ENCODE measurements around the gene PRELP.

Gene PRELP

GRCh38 chr1:203454986-203455471 lies 20.6 kb upstream of the PRELP start:
- H3K36me3 ChIP-seq (ENCODE audit: control insufficient read depth, insufficient read depth, low read length): no peaks in the 10 kb centered on the region
- no peak overlapping the region for H3K4me3 ChIP-seq (replicated peaks; ENCODE audit: low read depth, low read length)
- DNase-seq (ENCODE audit: extremely low read depth, insufficient read length): no peak
- H3K27me3 ChIP-seq (replicated peaks; ENCODE audit: control insufficient read depth, insufficient read depth, low read length): no peaks in the 10 kb centered on the region
- TF ChIP-seq, protein P1, sequence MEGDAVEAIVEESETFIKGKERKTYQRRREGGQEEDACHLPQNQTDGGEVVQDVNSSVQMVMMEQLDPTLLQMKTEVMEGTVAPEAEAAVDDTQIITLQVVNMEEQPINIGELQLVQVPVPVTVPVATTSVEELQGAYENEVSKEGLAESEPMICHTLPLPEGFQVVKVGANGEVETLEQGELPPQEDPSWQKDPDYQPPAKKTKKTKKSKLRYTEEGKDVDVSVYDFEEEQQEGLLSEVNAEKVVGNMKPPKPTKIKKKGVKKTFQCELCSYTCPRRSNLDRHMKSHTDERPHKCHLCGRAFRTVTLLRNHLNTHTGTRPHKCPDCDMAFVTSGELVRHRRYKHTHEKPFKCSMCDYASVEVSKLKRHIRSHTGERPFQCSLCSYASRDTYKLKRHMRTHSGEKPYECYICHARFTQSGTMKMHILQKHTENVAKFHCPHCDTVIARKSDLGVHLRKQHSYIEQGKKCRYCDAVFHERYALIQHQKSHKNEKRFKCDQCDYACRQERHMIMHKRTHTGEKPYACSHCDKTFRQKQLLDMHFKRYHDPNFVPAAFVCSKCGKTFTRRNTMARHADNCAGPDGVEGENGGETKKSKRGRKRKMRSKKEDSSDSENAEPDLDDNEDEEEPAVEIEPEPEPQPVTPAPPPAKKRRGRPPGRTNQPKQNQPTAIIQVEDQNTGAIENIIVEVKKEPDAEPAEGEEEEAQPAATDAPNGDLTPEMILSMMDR (IDR thresholded peaks at IDR 0.05; ENCODE audit: insufficient read depth, low read length, poor library complexity, severe bottlenecking): no peak

DNA sequence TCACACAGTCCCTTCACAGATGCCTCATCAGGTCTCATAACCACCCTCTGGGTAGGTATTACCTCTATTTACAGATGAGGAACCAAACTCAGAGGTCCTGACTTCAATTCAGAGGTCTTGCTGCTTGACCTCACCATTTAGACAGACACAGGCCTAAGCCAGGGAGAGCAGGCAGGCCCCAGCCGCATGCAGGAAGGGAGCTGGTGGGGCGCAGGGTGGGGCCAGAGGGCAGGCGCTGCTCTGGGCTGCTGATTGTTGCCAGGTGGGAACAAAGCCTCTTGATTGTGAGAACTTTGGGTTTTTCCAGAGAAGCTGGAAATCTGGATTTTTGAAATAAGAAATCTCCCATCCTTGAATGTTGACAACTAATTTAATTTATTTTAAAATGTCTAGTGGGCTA lies 19.9 kb upstream of the PRELP start:
- Histone ChIP-seq H3K27me3 (replicated peaks; ENCODE audit: control insufficient read depth, insufficient read depth, low read length) (no peaks in the 10 kb centered on the region), H3K4me3 (replicated peaks; ENCODE audit: low read depth, low read length) (no peak overlapping the region), H3K36me3 (ENCODE audit: control insufficient read depth, insufficient read depth, low read length) (no peaks in the 10 kb centered on the region)
- TF ChIP-seq, protein P1 (IDR thresholded peaks at IDR 0.05; ENCODE audit: insufficient read depth, low read length, poor library complexity, severe bottlenecking): no peak
- no peak for DNase-seq (ENCODE audit: extremely low read depth, insufficient read length)

DNA sequence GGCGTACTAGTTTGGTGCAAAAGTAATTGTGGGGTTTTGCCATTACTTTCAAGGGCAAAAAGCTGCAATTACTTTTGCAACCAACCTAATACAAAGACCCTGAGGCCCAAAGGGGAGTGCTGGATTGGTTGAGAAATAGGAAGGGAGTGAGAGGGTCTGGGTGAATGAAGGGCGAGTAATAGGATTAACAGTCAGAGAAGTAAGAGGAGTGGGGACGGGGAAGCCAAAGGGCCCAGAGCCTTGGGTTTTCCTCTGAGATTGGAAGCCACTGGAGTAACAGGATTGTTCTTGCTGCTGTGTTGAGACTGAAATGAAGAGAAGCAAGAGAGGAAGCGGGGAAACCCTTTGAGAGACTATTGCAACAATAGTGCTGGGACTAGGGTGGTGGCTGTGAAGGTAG lies 19.0 kb upstream of the PRELP start:
- Histone ChIP-seq H3K4me3 (replicated peaks; ENCODE audit: low read depth, low read length) (no peak overlapping the region), H3K36me3 (ENCODE audit: control insufficient read depth, insufficient read depth, low read length) (no peaks in the 10 kb centered on the region), H3K27me3 (replicated peaks; ENCODE audit: control insufficient read depth, insufficient read depth, low read length) (no peaks in the 10 kb centered on the region)
- DNase-seq (ENCODE audit: extremely low read depth, insufficient read length): no peak
- TF ChIP-seq, protein P1 (IDR thresholded peaks at IDR 0.05; ENCODE audit: insufficient read depth, low read length, poor library complexity, severe bottlenecking): no peak

DNA sequence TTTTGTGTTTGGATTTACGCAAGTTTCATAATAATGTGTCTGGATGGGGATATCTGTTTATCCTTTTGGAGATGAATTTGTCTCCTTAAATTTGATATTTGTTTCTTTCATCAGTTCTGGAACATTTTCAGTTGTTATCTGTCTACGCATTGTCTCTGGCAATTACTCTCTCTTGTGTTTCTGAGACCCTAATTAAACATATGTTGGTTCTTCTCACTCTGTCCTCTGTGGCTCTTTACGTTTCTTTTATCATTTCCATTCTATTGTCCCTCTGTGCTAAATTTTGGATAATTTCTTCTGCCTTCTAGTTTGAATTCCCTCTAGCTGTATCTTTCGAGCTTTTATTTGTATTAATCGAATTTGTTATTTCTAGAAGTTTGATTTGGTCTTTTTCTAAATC lies 17.5 kb upstream of the PRELP start:
- TF ChIP-seq, protein P1 (IDR thresholded peaks at IDR 0.05; ENCODE audit: insufficient read depth, low read length, poor library complexity, severe bottlenecking): no peak
- no peaks in the 10 kb centered on the region for H3K27me3 ChIP-seq (replicated peaks; ENCODE audit: control insufficient read depth, insufficient read depth, low read length)
- H3K4me3 ChIP-seq (replicated peaks; ENCODE audit: low read depth, low read length): no peak overlapping the region
- no peak for DNase-seq (ENCODE audit: extremely low read depth, insufficient read length)
- H3K36me3 ChIP-seq (ENCODE audit: control insufficient read depth, insufficient read depth, low read length): no peaks in the 10 kb centered on the region

GRCh38 chr1:203459671-203460201 lies 15.9 kb upstream of the PRELP start:
- Histone ChIP-seq H3K27me3 (replicated peaks; ENCODE audit: control insufficient read depth, insufficient read depth, low read length) (no peaks in the 10 kb centered on the region), H3K4me3 (replicated peaks; ENCODE audit: low read depth, low read length) (no peak overlapping the region), H3K36me3 (ENCODE audit: control insufficient read depth, insufficient read depth, low read length) (no peaks in the 10 kb centered on the region)
- DNase-seq (ENCODE audit: extremely low read depth, insufficient read length): no peak
- TF ChIP-seq, protein P1 (IDR thresholded peaks at IDR 0.05; ENCODE audit: insufficient read depth, low read length, poor library complexity, severe bottlenecking): no peak

DNA sequence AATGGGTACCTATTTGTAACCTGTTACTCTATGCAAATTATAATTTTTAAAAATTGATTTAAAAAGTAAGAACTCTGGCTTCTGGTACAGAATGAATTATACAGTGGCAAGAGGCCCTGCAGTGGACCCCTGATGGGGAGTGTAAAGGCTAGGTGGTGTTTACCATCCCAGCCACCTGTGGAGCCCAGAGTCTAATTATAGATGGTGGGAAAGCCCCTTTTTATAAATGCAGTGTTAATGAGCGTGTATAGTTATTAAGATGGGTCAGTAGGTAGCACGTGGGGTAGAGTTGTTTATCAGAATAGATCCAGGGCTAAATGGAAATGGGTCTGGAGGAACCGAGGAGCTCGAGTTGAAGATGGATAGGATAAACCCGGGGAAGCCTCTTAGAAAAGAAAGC lies 13.9 kb upstream of the PRELP start:
- DNase-seq (ENCODE audit: extremely low read depth, insufficient read length): no peak
- no peaks in the 10 kb centered on the region for H3K36me3 ChIP-seq (ENCODE audit: control insufficient read depth, insufficient read depth, low read length)
- TF ChIP-seq, protein P1 (IDR thresholded peaks at IDR 0.05; ENCODE audit: insufficient read depth, low read length, poor library complexity, severe bottlenecking): no peak
- no peaks in the 10 kb centered on the region for H3K27me3 ChIP-seq (replicated peaks; ENCODE audit: control insufficient read depth, insufficient read depth, low read length)
- H3K4me3 ChIP-seq (replicated peaks; ENCODE audit: low read depth, low read length): no peak overlapping the region
